ENCODE results near the gene FYB1.

FYB1 gene

DNA sequence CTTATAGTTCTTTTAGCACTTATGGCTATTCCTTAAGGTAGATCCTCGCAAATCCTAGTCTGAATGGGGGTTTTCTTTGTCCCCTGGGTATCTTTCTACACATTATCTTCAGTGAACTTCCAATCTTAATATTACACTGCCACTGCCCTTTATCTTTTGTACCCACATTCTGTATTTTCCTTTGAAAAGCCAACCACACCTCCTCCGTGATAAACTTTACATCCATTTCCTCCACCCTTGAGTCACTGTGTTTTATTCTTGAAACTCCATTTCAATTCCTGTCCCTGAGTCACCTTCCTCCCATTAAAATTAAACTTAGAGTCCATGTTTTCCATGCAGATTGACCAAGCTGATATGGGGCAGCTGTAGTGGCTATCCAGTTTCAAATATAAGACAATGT is 102.0 kb downstream of the FYB1 start:
- no peak for DNase-seq

GRCh38 chr5:39116344-39117170 is 102.8 kb downstream of the FYB1 start:
- no peak for DNase-seq

- no peak for DNase-seq
Measured at GRCh38 chr5:39115644-39116343, 103.6 kb downstream of the FYB1 start.

GRCh38 chr5:39114155-39114554 is 105.2 kb downstream of the FYB1 start:
- no peak for DNase-seq

- no peak for DNase-seq
Measured at GRCh38 chr5:39113354-39113953, 105.9 kb downstream of the FYB1 start.

DNA sequence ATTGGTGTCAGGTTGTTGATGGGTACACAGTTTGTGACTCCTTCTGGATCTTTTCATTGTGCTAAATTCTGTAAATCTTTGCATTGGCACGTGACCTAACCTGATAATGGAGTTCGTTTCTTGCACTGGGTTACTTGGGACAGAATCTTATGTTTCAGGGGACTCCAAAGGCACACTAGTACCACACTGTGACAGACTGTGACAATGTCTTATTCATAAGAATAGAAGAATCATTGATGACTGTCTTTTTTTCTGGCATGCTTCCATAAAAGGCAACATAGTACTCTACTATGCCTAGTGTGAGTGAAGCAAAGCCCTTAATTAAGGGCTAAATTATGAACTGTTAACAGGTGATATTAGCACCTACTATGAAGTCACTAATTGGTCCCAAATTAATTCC is 109.8 kb downstream of the FYB1 start:
- DNase-seq, result no peak

DNA sequence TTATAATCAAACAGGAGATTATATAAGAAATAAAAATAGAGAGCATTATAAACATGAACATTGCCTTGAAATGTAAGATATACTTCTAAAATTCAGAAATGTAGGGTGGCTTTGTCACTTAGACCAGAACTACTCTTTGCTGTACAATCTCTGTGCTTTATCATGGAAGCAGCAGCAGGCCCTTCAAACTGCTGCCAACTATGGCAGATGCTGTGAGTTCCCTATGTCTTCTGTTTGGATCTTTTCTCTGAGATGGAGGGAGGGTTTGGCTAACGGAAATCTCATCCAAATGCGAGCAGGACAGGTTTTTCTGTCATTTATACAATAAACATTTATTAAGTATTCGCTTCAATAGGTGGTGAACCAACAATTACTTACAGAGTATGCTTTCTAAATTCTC is 110.4 kb downstream of the FYB1 start:
- no peak for DNase-seq

DNA sequence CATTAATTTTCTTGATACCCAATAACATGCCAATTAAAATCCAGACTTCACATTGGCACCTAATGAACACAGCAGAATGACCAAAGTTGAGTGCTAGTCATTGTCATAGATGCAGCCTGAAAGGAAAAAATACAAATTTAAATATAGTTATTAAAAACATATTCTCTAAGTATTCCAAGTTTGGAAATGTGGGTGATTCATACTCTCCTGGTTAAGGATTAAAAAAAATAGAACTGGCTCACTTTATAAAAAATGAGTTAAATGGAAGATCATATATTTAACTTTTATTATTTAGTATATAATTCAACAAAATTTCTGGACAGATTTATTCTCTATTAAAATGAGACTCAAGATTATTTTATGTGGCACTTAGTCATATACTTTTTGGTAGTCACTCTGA is 112.0 kb downstream of the FYB1 start:
- peak; percentile 33 for DNase-seq

- DNase-seq, result peak; percentile 10
Measured at GRCh38 chr5:39106322-39106721, 113.0 kb downstream of the FYB1 start.

DNA sequence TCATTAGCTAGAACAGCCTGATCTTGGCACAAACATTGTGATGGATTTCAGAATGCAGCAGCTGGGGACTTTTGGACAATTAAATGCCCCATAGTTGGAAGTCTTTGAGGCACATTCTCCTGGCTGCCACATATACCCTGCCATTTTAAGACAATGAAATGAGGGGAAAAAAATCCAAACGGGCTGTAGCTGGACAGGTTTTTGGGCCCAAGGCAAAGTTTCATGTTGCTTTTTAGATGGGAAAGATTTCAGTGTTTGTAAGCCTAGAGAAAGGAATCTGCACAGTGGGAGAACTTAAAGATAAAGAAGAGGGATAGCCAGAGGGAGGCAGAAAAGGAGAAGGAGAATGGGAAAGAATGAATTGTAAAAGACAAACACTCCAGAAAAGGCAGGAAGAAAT is 115.1 kb downstream of the FYB1 start:
- no peak for DNase-seq

GRCh38 chr5:39102684-39103155 is 116.6 kb downstream of the FYB1 start:
- peak; percentile 28 for DNase-seq

DNA sequence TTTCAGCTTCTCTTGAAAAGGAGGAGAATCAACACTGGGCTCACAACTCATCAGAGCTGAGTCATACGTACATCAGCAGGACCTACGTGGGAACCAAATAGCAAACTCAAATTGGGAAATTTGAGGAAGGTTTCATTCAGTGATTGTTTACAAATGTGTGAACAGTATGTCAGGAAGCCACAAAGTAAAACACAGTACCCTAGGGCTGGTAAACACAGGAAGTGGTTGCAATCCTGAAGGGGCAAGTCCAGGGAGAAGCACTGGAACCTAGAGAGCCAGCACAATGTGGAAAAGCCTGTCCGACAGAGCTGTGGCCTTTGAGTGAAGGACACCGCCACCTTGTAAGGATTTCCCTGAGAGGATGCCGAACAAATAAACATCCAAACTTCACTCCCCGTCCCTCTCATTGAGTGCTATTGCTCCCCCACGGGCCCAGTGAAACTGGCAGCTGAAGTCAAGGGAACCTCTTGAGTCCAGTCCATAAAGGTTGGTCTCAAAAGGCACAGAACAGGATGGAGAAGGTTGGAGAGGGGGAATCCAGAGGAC is 118.4 kb downstream of the FYB1 start:
- DNase-seq, result peak; percentile 93

DNA sequence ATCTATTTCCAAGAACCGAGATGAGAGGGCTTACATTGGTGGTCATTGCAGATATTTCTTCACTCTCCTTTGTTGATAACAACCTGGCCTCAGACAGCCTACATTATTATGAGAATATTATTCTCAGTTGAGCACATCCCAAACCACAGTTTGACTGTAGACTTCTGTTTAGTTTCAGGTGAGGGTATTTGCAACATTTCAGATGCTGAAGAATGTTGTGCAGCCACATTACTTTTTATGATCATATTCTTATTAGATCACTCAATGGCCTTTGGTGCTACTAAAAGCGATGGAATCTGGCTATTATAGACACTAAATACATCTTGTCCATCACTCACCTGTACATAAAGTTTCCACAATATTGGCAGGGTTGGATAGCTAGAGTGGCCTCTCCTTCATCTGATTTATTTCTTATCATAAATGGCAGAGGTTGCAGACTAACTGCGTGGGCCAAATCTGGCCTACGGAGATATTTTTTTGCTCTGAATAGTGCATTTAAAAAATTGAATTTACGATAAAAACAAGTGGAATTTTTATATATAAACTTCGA is 119.0 kb downstream of the FYB1 start:
- DNase-seq, result no peak

- no peak for DNase-seq
Measured at GRCh38 chr5:39099831-39100230, 119.5 kb downstream of the FYB1 start.

- DNase-seq, result peak; percentile 48
Measured at GRCh38 chr5:39093352-39093751, 126.0 kb downstream of the FYB1 start.

- peak; percentile 24 for DNase-seq
Measured at GRCh38 chr5:39092581-39093351, 126.6 kb downstream of the FYB1 start.

DNA sequence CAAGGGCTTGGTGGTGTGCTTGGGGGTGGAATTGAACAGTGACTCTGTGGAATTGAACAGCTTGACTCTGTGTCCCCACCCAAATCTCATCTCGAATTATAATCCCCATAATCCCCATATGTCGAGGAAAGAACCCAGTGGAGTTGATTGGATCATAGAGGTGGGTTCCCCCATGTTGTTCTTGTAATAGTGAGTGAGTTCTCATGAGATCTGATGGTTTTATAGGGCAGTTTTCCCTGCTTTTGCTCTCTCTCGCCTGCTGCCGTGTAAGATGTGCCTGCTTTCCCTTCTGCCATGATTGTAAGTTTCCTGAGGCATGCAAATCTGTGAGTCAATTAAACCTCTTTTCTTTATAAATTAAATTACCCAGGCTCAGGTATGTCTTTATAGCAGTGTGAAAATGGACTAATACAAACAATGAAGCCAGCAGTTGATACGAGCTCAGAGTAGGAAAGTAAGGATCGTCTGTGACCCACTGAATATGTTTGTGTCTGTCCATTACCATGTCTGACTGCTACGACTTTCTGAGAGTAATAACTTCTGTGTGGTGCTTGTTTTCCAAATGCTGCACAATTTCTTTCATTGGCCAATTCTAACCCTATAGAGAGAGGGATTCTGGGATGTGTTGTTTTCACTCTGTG is 127.3 kb downstream of the FYB1 start:
- no peak for DNase-seq

- DNase-seq, result no peak
Measured at GRCh38 chr5:39083968-39084367, 135.4 kb downstream of the FYB1 start.

DNA sequence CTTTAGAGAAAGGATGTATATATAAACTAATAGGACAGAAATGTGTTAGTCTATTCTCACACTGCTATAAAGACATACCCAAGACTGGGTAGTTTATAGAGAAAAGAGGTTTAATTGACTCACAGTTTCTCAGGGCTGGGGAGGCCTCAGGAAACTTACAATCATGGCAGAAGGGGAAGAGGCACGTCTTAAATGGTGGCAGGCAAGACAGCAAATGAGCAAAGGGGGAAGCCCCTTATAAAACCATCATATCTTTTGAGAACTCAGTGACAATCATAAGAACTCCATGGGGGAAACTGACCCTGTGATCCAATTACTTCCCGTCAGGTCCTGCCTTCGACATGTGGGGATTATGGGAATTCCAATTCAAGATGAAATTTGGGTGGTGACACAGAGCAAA is 136.4 kb downstream of the FYB1 start:
- DNase-seq, result no peak

DNA sequence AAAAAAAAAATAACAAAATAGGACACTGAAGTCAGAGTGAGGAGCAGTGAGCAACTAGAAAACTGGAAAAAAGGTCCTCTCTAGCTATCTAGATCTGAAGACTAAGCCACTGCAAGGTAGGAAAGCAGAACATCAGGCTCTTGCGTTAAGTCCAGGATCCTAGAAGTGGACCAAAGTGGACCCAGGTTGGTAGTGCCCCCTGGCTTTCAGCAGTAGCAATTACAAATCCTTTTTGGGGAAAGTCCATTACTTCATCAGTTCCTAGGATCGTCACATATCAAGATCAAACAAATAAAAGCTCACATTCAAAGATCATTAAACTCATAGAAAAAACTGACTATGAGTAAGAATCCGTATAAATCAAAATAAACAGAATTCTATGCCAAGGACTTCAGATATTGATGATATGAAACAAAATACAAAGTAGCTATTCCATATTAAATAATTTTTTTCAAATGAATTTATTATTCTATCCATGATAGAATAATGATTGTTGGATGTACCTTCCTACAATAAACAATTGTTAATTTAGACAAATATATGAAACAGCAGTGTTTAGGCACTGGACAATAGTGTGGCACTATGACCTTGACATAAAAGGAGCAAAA is 138.7 kb downstream of the FYB1 start:
- DNase-seq, result peak; percentile 52

GRCh38 chr5:39080168-39080567 is 139.2 kb downstream of the FYB1 start:
- DNase-seq, result no peak

Measured in fibroblast of skin of scalp (primary cell).